Kidney (tissue), 14 donors: ENCODE data around the gene ABCA12. TPM values are rescaled to one million over a fixed set of nuclear protein-coding genes. Genes with fewer than 3 reads are reported as not detected.

ENCODE experiments used
- DNase-seq, 5 donors: peaks; one replicate each; pipeline ENCODE4 v3.0.0-alpha.2; 2013 to 2020
- FAIRE-seq: peaks from 2 replicates; lab custom pipeline; 2012; peaks lifted over from hg19 to GRCh38; lab: Jason Lieb, UNC
- H3K27ac ChIP-seq, 2 donors: one replicate each; pipeline ENCODE4 v1.7.0; 2013; ENCODE audit warnings: low read depth in 2 of 2, low read length in 2 of 2, inconsistent platforms in 1 of 2
- H3K27me3 ChIP-seq: one replicate; pipeline ENCODE4 v1.7.1; 2013; ENCODE audit warnings: low read length, inconsistent platforms; ENCODE audit not compliant: control insufficient read depth, insufficient read depth
- H3K36me3 ChIP-seq, 3 donors: one replicate each; pipeline versions ENCODE4 v1.7.0 to v1.7.1; 2013; ENCODE audit warnings: low read length in 3 of 3, control low read depth in 1 of 3, inconsistent platforms in 1 of 3; ENCODE audit not compliant: insufficient read depth in 3 of 3, control insufficient read depth in 2 of 3
- H3K4me1 ChIP-seq, 3 donors: one replicate each; pipeline versions ENCODE4 v1.7.0 to v1.7.1; 2013; ENCODE audit warnings: low read length in 3 of 3, inconsistent platforms in 1 of 3, low read depth in 1 of 3; ENCODE audit not compliant: control insufficient read depth in 2 of 3, insufficient read depth in 2 of 3
- H3K4me3 ChIP-seq, 3 donors: one replicate each; pipeline versions ENCODE4 v1.7.0 to v1.8.1; 2013; ENCODE audit warnings: low read length in 3 of 3, control low read depth in 1 of 3, inconsistent platforms in 1 of 3
- H3K9ac ChIP-seq, 3 donors: one replicate each; pipeline versions ENCODE4 v1.7.0 to v1.7.1; 2013; ENCODE audit warnings: low read length in 3 of 3, control low read depth in 1 of 3, inconsistent platforms in 1 of 3
- H3K9me3 ChIP-seq, 3 donors: one replicate each; pipeline versions ENCODE4 v1.7.0 to v1.7.1; 2013; ENCODE audit warnings: low read length in 3 of 3, control low read depth in 1 of 3, inconsistent platforms in 1 of 3; ENCODE audit not compliant: control insufficient read depth in 2 of 3, insufficient read depth in 1 of 3
- intact Hi-C: fragments of 100-400 bp; cut with DNase I; formaldehyde crosslinking; loops from one replicate; pipeline ENCODE4 v1.11.1; 2022
- polyA plus RNA-seq: library from polyadenylated mRNA; stranded (reverse); fragments of 350-450 nt; fragmentation: Illumina TruSeq; extraction: RNeasy Lipid Tissue Mini Kit (QIAGEN cat#74804); gene quantifications from one replicate; pipeline ENCODE4 v1.2.3, GENCODE V29; 2014; ENCODE audit warnings: low read depth, low replicate concordance; ENCODE audit not compliant: insufficient read depth
- total RNA-seq: library from RNA; stranded (reverse); fragmentation: NEBNext Ultra II Directional; extraction: Animal tissue kit (Norgen Biotek cat#: 25700); gene quantifications from one replicate; pipeline ENCODE4 v1.2.1, GENCODE V29; 2021
- TF ChIP-seq, protein P1 (sequence below): IDR thresholded peaks from 3 replicates; pipeline ENCODE4 v1.5.1; 2012; ENCODE audit warnings: mild to moderate bottlenecking, moderate library complexity, borderline replicate concordance; ENCODE audit not compliant: insufficient read depth; ENCODE audit errors: extremely low read depth
- donor health status: control.
- donor health status: control.
- donor health status: control.
- donor health status: control.
- donor health status: control.
- donor health status: DM: yes; HTN: yes; CAD: no.
- donor health status: Normal renal cell carcinoma (clear cell type).

ABCA12 gene
- total and polyA plus RNA-seq, 2 donors from 2014 or later = 0.37 to 3.0 TPM

DNA sequence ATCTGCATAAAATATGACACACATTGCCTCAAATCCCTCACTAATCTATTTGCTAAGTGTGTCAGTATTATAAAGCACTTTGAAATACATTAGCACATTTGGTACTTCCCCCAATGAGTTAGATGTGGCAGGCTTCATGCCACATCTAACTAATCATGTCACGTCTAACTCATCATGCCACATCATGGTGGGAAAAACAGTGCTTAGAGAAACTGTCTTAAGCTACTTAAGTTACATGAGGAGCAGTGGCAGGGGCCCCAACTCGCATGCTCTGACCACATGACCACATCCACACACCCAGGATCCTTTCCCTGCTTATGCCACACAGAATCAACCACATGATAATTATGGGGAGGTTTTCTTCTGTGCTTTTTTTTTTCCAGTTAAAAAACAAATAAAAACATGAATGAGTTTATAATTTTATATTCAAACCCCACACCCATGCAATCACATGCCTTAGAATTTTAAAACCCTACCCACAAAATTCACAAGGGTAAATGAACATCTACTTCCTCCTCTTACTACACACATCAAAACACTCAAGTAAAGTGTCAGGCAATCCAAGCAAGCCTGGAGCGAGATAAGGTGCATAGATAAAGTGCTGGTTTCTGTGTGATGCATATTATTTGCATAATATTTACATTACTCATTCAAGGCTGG lies 1.6 kb downstream of the ABCA12 start:
- FAIRE-seq (no peak), DNase-seq (no peak)
- Histone ChIP-seq H3K36me3 (no peaks in the 10 kb centered on the region), H3K4me3 (no peak overlapping the region), H3K4me1 (no peaks in the 10 kb centered on the region), H3K9ac (no peak overlapping the region), H3K9me3 (no peaks in the 10 kb centered on the region), H3K27ac (no peak overlapping the region), H3K27me3 (no peaks in the 10 kb centered on the region)
- TF ChIP-seq, protein P1, sequence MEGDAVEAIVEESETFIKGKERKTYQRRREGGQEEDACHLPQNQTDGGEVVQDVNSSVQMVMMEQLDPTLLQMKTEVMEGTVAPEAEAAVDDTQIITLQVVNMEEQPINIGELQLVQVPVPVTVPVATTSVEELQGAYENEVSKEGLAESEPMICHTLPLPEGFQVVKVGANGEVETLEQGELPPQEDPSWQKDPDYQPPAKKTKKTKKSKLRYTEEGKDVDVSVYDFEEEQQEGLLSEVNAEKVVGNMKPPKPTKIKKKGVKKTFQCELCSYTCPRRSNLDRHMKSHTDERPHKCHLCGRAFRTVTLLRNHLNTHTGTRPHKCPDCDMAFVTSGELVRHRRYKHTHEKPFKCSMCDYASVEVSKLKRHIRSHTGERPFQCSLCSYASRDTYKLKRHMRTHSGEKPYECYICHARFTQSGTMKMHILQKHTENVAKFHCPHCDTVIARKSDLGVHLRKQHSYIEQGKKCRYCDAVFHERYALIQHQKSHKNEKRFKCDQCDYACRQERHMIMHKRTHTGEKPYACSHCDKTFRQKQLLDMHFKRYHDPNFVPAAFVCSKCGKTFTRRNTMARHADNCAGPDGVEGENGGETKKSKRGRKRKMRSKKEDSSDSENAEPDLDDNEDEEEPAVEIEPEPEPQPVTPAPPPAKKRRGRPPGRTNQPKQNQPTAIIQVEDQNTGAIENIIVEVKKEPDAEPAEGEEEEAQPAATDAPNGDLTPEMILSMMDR = no peak
- intact Hi-C loops = no loop called here

GRCh38 chr2:215120401-215120800 lies 18.0 kb downstream of the ABCA12 start:
- no peak for FAIRE-seq
- Histone ChIP-seq H3K4me1 (no peaks in the 10 kb centered on the region), H3K27ac (no peak overlapping the region), H3K9me3 (peaks cover 0 to 2% (median 0%) of the 10 kb centered on the region in 3 donors), H3K36me3 (no peaks in the 10 kb centered on the region), H3K9ac (no peak overlapping the region), H3K27me3 (no peaks in the 10 kb centered on the region), H3K4me3 (no peak overlapping the region)
- intact Hi-C loops = no loop called here
- DNase-seq = no peak
- TF ChIP-seq, protein P1 = no peak

GRCh38 chr2:215119847-215120246 lies 18.6 kb downstream of the ABCA12 start:
- no peak overlapping the region for H3K4me3 ChIP-seq
- TF ChIP-seq, protein P1 = no peak
- intact Hi-C loops = no loop called here
- peaks cover 0 to 2% (median 0%) of the 10 kb centered on the region in 3 donors for H3K9me3 ChIP-seq
- no peaks in the 10 kb centered on the region for H3K4me1 ChIP-seq
- no peaks in the 10 kb centered on the region for H3K36me3 ChIP-seq
- no peak for DNase-seq
- no peak overlapping the region for H3K27ac ChIP-seq
- H3K9ac ChIP-seq = no peak overlapping the region
- no peak for FAIRE-seq
- no peaks in the 10 kb centered on the region for H3K27me3 ChIP-seq
